CD4-positive, alpha-beta T cell treated with Interleukin-4 for 4 hours (primary cell): ENCODE measurements around the gene KLHL17.
"Not testable (repeated sequence)": the region's sequence is repeated elsewhere in the genome, so short reads cannot be mapped to it uniquely, and the experiment has no call there.

Experiments
- DNase-seq: peaks from one replicate; pipeline ENCODE4 v3.0.0-alpha.2; 2020

KLHL17 gene

GRCh38 chr1:1003618-1004419 lies 43.4 kb downstream of the KLHL17 start:
- no peak for DNase-seq

GRCh38 chr1:1004420-1004779 lies 44.0 kb downstream of the KLHL17 start:
- DNase-seq, result no peak

GRCh38 chr1:1004780-1005697 lies 44.7 kb downstream of the KLHL17 start:
- no peak for DNase-seq

DNA sequence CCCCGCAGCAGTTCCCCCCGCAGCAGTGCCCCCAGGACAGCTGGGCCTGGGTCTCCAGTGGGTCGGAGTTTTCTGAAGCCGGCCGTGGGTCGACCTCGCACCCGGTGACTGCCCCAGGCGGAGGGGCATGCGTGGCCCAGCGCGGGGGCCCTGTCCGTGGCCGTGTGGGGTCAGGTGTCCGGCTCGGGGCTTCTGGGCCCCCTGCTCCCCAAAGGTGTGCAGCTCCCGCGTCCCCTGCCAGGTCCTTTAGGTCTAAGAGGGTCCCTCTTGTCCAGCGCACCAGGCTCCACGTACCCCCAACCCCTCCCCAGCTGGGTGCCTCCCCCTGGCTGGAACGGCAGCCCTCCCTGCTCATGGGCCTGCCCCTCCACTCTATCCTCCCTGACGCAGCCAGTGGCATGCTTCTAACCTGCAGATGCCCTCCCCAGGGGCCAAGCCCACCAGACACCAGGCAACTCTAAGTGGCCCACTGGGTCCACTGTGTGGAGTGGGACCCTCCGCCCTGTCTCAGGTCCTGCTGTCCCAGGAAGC lies 45.5 kb downstream of the KLHL17 start:
- no peak for DNase-seq

GRCh38 chr1:1006305-1007159 lies 46.1 kb downstream of the KLHL17 start:
- DNase-seq, result no peak

- not testable (repeated sequence) for DNase-seq
These were observed 49.7 kb downstream of the KLHL17 start for GRCh38 chr1:1010131-1010530.

GRCh38 chr1:1011396-1011949 lies 51.1 kb downstream of the KLHL17 start:
- no peak for DNase-seq

- not testable (repeated sequence) for DNase-seq
These were observed 52.3 kb downstream of the KLHL17 start for GRCh38 chr1:1012736-1013104.

DNA sequence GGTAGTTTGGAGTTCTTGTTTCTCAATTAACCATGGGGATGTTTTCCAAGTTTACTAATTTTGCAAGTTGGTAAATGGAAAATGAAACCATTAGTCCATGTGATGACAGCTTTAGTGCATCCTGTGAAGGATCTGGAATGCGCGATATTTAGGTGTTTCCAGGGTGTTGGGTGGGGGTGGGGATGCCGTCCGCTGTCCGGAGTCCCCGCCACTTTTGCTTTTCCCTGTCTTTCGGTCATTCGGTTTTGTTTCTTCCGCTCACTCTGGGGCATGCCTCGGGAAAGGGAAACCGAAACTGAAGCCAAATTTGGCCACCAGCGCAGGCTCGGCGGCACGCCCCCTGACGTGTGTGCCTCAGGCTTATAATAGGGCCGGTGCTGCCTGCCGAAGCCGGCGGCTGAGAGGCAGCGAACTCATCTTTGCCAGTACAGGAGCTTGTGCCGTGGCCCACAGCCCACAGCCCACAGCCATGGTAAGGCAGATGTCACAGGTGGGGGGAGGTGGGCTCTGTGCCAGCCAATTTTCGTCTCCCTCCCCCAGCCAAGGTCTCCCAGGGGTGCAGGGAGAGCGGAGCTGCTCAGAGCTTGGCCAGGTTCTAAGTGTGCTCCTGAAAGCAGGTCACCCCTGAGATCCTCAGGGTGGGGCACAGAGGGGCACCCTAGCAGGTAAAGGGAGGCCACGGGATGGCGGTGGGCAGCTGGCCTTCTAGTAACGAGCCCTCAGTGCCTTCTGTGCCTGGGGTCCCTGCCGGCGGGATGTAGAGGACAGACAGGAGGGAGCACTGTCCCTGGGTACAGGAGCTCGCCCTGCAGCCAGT lies 52.9 kb downstream of the KLHL17 start, which contains the start of gene ISG15:
Gene ISG15, plus strand, starts transcription at position 393 of the 817 bp plus-strand sequence. Its CDS starts 77 bp downstream, at position 470.
- DNase-seq, result peak; percentile 86

DNA sequence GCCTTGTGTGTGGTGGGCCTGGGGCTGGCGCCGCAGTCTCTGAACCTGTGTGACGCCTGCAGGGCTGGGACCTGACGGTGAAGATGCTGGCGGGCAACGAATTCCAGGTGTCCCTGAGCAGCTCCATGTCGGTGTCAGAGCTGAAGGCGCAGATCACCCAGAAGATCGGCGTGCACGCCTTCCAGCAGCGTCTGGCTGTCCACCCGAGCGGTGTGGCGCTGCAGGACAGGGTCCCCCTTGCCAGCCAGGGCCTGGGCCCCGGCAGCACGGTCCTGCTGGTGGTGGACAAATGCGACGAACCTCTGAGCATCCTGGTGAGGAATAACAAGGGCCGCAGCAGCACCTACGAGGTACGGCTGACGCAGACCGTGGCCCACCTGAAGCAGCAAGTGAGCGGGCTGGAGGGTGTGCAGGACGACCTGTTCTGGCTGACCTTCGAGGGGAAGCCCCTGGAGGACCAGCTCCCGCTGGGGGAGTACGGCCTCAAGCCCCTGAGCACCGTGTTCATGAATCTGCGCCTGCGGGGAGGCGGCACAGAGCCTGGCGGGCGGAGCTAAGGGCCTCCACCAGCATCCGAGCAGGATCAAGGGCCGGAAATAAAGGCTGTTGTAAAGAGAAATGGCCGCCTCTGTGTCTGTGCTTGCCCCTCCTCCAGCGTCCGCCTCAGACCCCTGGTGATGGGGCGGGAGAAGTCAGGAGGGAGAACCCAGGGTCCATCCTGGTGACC lies 53.7 kb downstream of the KLHL17 start:
- DNase-seq, result peak; percentile 20

DNA sequence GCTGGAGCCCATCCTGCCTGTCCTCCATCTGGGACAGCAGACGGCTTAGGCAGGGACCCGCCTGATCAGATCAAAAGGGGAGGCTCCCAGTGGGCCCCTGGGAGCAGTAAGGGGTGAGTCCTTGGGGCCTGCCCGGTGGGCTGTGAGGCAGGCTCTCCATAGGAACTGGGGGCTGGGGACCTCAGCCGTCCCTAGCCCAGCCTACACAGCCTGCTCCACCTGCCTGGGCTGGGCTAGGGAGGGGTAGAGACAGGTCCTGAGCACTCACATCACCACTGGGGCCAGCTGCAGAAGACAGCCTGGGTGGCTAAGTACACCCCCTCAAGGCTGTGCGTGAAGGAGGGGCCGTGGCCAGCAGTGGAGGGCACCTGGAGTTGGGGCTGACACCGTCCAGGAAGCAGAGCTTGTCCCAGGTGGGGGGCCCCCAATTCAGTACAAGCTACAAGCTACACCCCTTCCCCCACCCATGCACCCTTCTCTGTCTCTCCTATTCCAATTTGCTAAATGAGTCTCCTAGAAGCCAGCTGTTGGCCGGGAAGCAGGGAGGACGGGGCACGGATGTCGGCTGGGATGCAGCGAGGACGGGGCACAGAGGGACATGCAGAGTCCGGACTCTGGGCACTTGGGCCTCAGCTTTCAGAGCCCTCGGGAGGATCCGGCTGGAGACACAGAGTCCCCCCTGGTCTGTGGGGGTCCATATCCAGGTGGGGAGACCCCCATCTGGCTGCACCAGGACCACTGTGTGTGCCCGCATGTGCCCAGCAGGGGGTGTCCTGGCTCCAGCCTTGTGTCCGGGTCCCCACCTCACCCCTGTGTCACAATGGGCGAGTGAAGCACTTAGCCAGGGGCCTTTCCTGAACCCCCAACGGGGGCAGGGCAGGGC lies 54.7 kb downstream of the KLHL17 start:
- no peak for DNase-seq
